WI38 (cell line): Measurements from ENCODE around the gene CD79B.

Experiments
- H3K4me3 ChIP-seq: 2 replicates; pipeline ENCODE4 v1.5.1; 2011; ENCODE audit warnings: low read depth, mild to moderate bottlenecking, control low read depth, low read length
- TF ChIP-seq, protein P1 (sequence below): IDR thresholded peaks from 2 replicates; pipeline ENCODE4 v1.5.1; 2012; ENCODE audit warnings: low read depth, mild to moderate bottlenecking, control low read depth, low read length

The CD79B gene

DNA sequence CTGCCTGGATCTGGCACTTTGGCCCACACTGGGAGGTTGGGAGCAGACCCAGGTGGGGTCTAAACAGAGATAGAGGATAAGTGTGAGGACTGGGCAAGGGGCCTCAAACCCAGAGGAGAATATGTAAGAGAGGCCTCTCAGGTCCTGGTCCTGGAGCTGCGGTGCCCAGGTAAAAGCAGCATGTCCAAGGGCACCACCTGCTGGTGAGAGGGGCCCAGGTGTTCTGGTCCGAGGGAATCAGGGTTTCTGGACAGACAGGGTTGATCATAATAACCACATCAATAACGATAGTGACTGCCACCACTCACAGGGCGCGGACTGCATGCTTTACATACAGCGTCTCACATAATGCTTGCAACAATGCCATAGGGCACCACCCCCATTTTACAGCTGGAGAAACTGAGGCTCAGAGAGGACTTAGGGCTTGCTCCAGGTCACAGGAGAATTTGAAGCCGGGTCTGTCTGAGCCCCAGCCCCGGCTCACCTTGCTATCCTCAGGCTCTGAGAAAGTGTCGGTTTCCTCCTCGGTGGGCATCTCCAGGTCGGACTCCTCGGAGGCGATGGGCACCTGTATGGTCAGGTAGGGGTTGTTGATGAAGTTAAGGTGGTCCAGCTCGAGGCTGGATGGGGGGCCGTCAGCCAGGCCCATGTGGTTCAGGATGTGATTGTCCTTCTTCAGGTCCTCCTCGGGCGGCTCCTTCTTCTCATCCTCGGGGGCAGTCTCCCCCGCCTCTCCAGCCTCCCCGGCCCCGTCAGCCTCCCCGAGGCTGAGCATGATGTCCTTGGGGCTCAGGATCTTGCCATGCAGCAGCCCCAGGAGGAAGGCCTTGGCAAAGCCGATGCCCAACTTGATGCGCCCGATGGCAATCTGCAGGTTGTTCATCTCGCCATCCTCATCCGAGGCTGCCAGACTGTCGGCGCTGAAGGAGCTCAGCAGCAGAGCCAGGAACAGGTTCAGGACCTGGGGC, 19.1 kb upstream of the CD79B start:
- TF ChIP-seq, protein P1, sequence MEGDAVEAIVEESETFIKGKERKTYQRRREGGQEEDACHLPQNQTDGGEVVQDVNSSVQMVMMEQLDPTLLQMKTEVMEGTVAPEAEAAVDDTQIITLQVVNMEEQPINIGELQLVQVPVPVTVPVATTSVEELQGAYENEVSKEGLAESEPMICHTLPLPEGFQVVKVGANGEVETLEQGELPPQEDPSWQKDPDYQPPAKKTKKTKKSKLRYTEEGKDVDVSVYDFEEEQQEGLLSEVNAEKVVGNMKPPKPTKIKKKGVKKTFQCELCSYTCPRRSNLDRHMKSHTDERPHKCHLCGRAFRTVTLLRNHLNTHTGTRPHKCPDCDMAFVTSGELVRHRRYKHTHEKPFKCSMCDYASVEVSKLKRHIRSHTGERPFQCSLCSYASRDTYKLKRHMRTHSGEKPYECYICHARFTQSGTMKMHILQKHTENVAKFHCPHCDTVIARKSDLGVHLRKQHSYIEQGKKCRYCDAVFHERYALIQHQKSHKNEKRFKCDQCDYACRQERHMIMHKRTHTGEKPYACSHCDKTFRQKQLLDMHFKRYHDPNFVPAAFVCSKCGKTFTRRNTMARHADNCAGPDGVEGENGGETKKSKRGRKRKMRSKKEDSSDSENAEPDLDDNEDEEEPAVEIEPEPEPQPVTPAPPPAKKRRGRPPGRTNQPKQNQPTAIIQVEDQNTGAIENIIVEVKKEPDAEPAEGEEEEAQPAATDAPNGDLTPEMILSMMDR: no peak
- no peak overlapping the region for H3K4me3 ChIP-seq

DNA sequence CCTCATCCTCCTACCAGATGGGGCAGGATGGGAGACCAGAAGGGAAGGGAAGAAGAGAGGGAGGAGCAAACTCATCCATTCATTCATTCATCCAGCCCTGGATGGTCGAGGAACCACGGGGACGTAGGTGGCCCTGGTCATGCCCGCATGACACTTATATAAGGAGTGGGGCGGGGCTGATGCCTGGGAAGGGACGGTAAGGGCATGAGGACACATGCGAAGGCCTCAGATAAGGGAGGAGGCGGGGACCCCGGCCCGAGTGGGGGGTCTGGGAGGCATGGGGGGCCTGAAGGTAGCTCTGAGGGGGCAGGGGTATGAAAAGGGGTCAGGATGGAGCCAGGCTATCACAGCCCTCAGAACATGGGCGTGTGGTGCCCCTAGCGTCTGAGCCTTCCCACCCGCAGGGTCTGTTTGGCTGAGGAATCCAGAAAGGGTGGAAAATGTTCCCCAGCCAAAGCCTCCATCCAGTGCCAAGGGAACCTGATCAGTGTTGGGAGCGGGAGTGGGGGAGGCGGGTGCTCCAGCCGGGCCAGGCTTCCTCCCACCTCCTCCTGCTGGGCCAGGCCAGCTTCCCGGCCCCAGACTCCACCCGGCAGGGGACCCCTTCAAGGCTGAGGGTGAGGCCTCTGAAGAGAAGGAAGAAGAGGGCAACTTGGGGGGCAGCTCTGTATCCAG, 17.6 kb upstream of the CD79B start:
- TF ChIP-seq, protein P1: no peak
- no peak overlapping the region for H3K4me3 ChIP-seq

DNA sequence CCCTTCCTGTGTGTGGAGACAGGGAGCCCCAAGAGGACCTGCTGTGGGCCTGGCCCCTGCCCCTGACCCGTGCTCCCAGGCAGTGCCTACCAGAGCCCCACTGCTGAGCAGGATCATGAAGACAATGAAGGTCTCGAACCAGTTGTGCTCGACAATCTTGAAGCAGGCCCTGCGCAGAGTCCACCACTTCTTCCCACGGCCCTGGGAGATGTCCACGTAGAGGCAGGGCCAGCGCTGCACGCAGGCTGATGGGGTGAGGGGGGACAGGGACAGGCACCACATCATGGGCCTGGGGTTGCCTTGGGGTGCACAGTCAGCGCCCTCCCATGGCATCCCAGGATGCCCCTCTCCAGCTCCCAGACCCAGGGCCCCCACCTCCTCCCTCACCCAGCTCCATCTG, 16.4 kb upstream of the CD79B start:
- no peak overlapping the region for H3K4me3 ChIP-seq
- TF ChIP-seq, protein P1: no peak

DNA sequence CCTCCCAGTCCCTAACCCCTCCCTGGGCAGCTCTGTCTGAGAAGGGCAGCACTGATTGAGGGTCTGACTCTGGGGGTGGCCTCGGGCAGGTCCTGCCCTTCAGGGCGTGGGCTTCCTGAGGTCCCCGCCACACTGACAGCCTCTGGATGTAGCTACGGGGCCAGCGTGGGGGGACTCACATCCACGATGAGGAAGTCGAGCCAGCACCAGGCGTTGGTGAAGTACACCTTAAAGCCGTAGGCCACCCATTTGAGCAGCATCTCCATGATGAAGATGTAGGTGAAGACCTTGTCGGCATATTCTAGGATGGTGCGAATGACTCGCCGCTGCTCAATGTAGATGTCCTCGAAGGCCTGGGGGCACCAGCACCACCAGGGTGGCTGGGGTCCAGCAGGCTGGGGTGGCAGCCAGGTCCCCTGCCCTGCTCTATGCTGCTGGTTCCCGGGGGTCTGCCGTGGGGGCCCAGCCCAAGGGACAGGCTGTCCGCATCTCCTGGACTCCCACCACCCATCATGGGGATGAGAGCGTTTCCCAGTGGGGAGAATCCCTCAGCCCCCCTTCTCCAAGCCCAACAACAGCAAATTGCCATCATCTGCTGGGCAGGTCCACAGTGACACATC, 15.7 kb upstream of the CD79B start:
- no peak overlapping the region for H3K4me3 ChIP-seq
- TF ChIP-seq, protein P1: no peak

DNA sequence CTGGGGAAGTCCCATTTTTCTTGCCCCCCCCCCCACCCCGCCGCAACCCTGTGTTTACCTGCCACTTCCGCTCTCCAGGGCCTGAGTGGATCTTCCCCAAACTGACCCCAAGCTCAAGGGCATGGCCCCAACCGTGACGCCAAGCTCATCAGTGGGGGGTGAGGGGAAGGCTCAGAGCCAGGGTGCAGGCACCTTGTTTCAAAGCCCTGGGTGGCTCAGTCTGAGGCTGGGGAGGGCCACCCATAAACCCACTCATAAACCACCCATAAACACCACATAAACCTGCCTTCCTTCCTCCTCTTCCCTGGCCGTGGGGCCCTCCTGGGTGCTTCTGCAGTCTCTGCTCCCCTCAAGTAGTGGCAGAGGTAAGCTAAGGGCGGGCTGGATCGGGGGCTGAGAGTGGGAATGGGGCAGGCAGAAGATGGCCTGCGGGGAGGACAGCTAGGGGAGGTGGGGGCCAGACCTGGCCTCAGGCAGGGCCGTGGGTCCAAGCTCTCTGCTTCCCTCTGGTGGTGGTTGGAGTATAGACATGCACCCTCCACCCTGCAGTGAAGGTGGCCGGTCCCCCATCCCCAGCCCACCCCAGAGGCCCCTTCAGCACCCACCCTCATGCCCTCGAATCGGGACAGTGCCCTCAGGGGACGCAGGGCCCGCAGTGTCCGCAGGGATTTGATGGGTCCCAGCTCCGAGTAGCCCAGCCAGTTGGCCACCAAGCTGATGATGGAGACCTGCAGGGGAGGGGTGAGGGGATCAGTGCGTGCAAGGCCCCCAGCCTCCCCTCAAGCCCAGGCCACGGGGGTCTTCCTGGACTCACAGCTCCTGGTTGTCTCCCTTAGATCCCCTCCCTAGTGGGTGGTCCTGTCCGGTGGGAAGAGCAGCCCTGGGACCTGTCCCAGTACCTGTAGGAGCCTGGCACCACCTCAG, 14.6 kb upstream of the CD79B start:
- no peak overlapping the region for H3K4me3 ChIP-seq
- TF ChIP-seq, protein P1: peak; percentile 48; the same call in 1 of the 2 replicates

DNA sequence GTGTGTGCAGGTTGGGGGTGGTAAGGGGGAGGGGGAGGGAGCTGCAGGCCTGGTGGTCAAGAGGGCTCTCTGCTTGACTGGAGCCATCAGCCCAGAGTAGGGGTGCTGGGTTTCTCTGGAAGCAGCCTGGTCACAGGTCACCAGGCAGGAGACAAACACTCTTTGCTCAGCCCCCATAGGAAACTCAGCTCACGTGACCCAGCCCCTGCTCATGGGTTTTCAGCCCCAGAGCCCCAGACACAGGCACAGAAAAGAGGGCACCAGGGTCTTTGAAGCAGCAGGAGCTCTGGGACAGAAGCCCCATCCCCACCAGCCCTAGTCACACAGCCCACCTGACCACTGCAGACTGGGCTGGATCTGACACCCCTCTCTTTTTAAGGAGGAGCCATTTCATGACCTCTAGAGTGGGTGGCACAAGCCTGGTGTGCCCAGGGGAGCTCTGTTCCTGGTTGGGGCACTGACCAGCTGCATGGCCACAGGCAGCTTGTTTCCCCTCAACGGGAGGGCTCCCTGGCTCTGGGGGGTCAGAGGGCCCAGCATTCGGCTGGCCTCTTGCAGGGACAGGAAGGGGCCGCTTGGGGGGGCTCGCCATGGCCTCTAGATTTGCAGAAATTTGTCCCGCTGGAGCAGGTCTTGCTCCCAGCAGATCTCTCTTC, 13.8 kb upstream of the CD79B start:
- no peak overlapping the region for H3K4me3 ChIP-seq
- TF ChIP-seq, protein P1: no peak
